GM23338 (cell line): Measurements from ENCODE around the gene PTGIS. TPM values are rescaled to one million over a fixed set of nuclear protein-coding genes. Genes with fewer than 3 reads are reported as not detected.
"Not testable (repeated sequence)": the region's sequence is repeated elsewhere in the genome, so short reads cannot be mapped to it uniquely, and the experiment has no call there.

Source experiments
- ATAC-seq: fragments of 200-7000 bp; cut with Tn5 transposase; 3 replicates; pipeline ENCODE4 v1.9.1; 2020
- DNase-seq: peaks from one replicate; pipeline ENCODE4 v3.0.0-alpha.2; 2015; ENCODE audit warnings: low spot score
- H2AFZ ChIP-seq: fragments of 200-600 bp; sonication (generic); 2 replicates; pipeline ENCODE4 v1.8.0; 2016; ENCODE audit warnings: antibody characterized with exemption, mild to moderate bottlenecking, moderate library complexity
- H3F3A ChIP-seq: fragments of 200-600 bp; sonication (generic); replicated peaks from 2 replicates; pipeline ENCODE4 v1.8.0; 2017; ENCODE audit warnings: antibody characterized with exemption, mixed run types, low read depth
- H3K27ac ChIP-seq: fragments of 200-600 bp; sonication (generic); 2 replicates; pipeline ENCODE4 v1.6.1; 2016; ENCODE audit warnings: low read depth
- H3K27me3 ChIP-seq: fragments of 200-600 bp; sonication (generic); 2 replicates; pipeline ENCODE4 v1.8.0; 2016; ENCODE audit warnings: mild to moderate bottlenecking, mixed run types, moderate library complexity; ENCODE audit not compliant: insufficient read depth
- H3K36me3 ChIP-seq: fragments of 200-600 bp; sonication (generic); 2 replicates; pipeline ENCODE4 v1.8.0; 2016; ENCODE audit warnings: mild to moderate bottlenecking; ENCODE audit not compliant: insufficient read depth
- H3K4me1 ChIP-seq: fragments of 200-600 bp; sonication (generic); 2 replicates; pipeline ENCODE4 v1.8.0; 2016; ENCODE audit warnings: mild to moderate bottlenecking, moderate library complexity; ENCODE audit not compliant: insufficient read depth
- H3K4me2 ChIP-seq: fragments of 200-600 bp; sonication (generic); 2 replicates; pipeline ENCODE4 v1.7.1; 2017; ENCODE audit warnings: mixed run types
- H3K4me3 ChIP-seq: fragments of 200-600 bp; sonication (generic); 2 replicates; pipeline ENCODE4 v1.6.1; 2016; ENCODE audit warnings: mixed run types
- H3K79me2 ChIP-seq: fragments of 200-600 bp; sonication (generic); replicated peaks from 2 replicates; pipeline ENCODE4 v1.8.0; 2017; ENCODE audit warnings: mild to moderate bottlenecking; ENCODE audit not compliant: insufficient read depth
- H3K9me2 ChIP-seq: fragments of 200-600 bp; sonication (generic); 2 replicates; pipeline ENCODE4 v1.8.0; 2017; ENCODE audit not compliant: insufficient read depth
- H4K20me1 ChIP-seq: fragments of 200-600 bp; sonication (generic); replicated peaks from 2 replicates; pipeline ENCODE4 v1.8.0; 2017; ENCODE audit warnings: mild to moderate bottlenecking; ENCODE audit not compliant: insufficient read depth
- H3K27ac Mint-ChIP-seq: 2 replicates; pipeline ENCODE4 v1.8.0; 2020; ENCODE audit warnings: inconsistent platforms, mild to moderate bottlenecking, moderate library complexity, mixed read lengths
- H3K27me3 Mint-ChIP-seq: 3 replicates; pipeline ENCODE4 v1.8.0; 2022; ENCODE audit warnings: low read depth, mild to moderate bottlenecking, moderate library complexity, mixed read lengths, inconsistent platforms; ENCODE audit not compliant: insufficient read depth, poor library complexity
- H3K36me3 Mint-ChIP-seq: 3 replicates; pipeline ENCODE4 v1.8.0; 2021; ENCODE audit warnings: low read depth, mild to moderate bottlenecking, inconsistent platforms, moderate library complexity, mixed read lengths
- H3K4me1 Mint-ChIP-seq: 3 replicates; pipeline ENCODE4 v1.8.0; 2020; ENCODE audit warnings: mild to moderate bottlenecking, inconsistent platforms, mixed read lengths
- H3K4me3 Mint-ChIP-seq: 3 replicates; pipeline ENCODE4 v1.8.0; 2021; ENCODE audit warnings: moderate library complexity, mild to moderate bottlenecking, inconsistent platforms, mixed read lengths
- H3K9me3 Mint-ChIP-seq: 3 replicates; pipeline ENCODE4 v1.8.0; 2020; ENCODE audit warnings: moderate library complexity, mild to moderate bottlenecking, inconsistent platforms, mixed read lengths
- CREB1 ChIP-seq: fragments of 250-450 bp; sonication (Bioruptor Pico); IDR thresholded peaks from 2 replicates; pipeline ENCODE4 v1.5.0; 2020; ENCODE audit warnings: low read depth, mild to moderate bottlenecking, moderate library complexity
- EZH2phosphoT487 ChIP-seq: fragments of 200-600 bp; sonication (generic); IDR thresholded peaks from one replicate; pipeline ENCODE4 v1.8.1; 2018; ENCODE audit warnings: antibody characterized with exemption; ENCODE audit not compliant: unreplicated experiment
- JUNB ChIP-seq: IDR thresholded peaks from one replicate; pipeline ENCODE4 v1.6.1; 2016; ENCODE audit warnings: antibody characterized with exemption; ENCODE audit not compliant: unreplicated experiment
- NANOG ChIP-seq: IDR thresholded peaks from 2 replicates; pipeline ENCODE4 v1.6.1; 2016; ENCODE audit warnings: antibody characterized with exemption, borderline replicate concordance
- POLR2AphosphoS5 ChIP-seq: IDR thresholded peaks from 2 replicates; pipeline ENCODE4 v1.6.1; 2016; ENCODE audit warnings: antibody characterized with exemption, low read depth
- REST ChIP-seq: IDR thresholded peaks from one replicate; pipeline ENCODE4 v1.6.1; 2018; ENCODE audit warnings: antibody characterized with exemption; ENCODE audit not compliant: unreplicated experiment
- STAT1 ChIP-seq: IDR thresholded peaks from one replicate; pipeline ENCODE4 v1.6.1; 2016; ENCODE audit warnings: antibody characterized with exemption; ENCODE audit not compliant: unreplicated experiment
- ZNF114 ChIP-seq: fragments of 250-450 bp; sonication (Bioruptor Pico); IDR thresholded peaks from 2 replicates; pipeline ENCODE4 v1.5.0; 2020; ENCODE audit warnings: mild to moderate bottlenecking, moderate library complexity
- ZNF331 ChIP-seq: fragments of 250-450 bp; sonication (Bioruptor Pico); IDR thresholded peaks from 2 replicates; pipeline ENCODE4 v1.5.0; 2020; ENCODE audit warnings: low read depth, mild to moderate bottlenecking, moderate library complexity
- ZNF462 ChIP-seq: fragments of 250-450 bp; sonication (Bioruptor Pico); IDR thresholded peaks from 2 replicates; pipeline ENCODE4 v1.5.0; 2020; ENCODE audit warnings: mild to moderate bottlenecking, moderate library complexity
- polyA plus RNA-seq: library from polyadenylated mRNA; unstranded; fragments of >200 nt; fragmentation: Nextera tagmentation; extraction: Ambion mirVana; gene quantifications from 2 replicates; pipeline ENCODE4 v1.2.1, GENCODE V29; 2016
- total RNA-seq: library from RNA; depleted of rRNA; stranded (reverse); fragments of >200 nt; shearing (Covaris generic); gene quantifications from 2 replicates; pipeline ENCODE4 v1.2.3, GENCODE V29; 2014
- TF ChIP-seq, protein P1 (sequence below): IDR thresholded peaks from 2 replicates; pipeline ENCODE4 v1.6.1; 2016; ENCODE audit warnings: antibody characterized with exemption

PTGIS gene
- total and polyA plus RNA-seq, 2 experiments from 2014 or later = 6.6 to 28.7 TPM

DNA sequence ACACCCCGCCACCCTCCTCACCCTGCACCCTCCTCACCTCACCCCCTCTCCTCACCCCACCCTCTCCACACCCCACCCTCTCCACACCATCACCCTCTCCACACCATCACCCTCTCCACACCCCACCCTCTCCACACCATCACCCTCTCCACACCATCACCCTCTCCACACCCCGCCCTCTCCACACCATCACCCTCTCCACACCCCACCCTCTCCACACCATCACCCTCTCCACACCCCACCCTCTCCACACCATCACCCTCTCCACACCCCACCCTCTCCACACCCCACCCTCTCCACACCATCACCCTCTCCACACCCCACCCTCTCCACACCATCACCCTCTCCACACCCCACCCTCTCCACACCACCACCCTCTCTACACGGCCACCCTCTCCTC is 49.5 kb upstream of the PTGIS start:
- not testable (repeated sequence) for H3K36me3 ChIP-seq, H3K4me3 ChIP-seq, H3K79me2 ChIP-seq, H3F3A ChIP-seq, DNase-seq, H3K4me1 ChIP-seq, H3K9me2 ChIP-seq, ATAC-seq, H3K36me3 Mint-ChIP-seq, H3K4me1 Mint-ChIP-seq, H3K9me3 Mint-ChIP-seq, H4K20me1 ChIP-seq, H3K27ac ChIP-seq, H2AFZ ChIP-seq, H3K27ac Mint-ChIP-seq, H3K4me2 ChIP-seq, H3K4me3 Mint-ChIP-seq, H3K27me3 ChIP-seq, H3K27me3 Mint-ChIP-seq

DNA sequence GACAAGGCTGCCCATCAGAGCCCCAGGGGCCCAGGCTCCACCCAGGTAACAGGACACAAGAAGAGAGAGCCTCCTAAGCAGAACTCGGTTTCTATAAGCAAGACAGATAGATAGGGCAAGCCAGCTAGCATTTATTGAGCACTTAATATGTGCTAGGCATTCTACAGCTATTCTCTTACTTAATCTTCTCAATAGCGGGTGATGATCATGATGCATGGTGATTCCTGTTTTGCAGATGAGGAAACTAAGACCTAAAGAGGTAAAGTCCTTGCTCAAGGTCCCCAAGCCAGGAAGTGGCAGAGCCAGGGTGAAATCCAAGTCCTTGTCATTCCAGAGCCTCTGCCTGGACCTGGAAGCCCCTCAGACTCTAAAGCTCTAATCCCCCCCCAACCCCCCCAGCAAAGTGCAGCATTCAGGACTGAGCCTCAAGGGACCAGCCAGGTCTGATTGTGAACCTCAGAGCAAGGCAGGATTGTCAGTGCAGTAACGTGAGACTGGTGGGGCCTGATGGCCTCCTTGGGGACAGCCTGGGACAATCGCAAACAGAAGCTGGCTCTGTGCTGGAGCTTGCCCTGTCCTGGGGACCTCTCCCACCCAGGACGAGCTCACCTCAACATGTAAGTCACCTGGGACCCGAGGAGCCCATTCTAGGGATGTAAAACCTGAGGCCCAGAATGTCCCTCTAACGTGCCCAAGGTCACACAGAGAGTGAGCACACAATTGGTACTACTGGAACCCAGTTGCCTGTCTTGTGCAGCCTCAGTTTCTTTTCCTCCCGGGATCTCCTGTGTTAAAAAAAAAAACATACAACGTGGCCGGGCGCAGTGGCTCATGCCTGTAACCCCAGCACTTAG is 48.4 kb upstream of the PTGIS start:
- Mint-ChIP-seq H3K36me3 (no peaks in the 10 kb centered on the region), H3K9me3 (peaks cover 4% of the 10 kb centered on the region; the same call in 1 of the 3 replicates)
- no peak for ATAC-seq
- no peak for TF ChIP-seq EZH2phosphoT487
- TF ChIP-seq ZNF114 = no peak
- no peak for TF ChIP-seq ZNF462
- TF ChIP-seq ZNF331 = no peak
- TF ChIP-seq, protein P1, sequence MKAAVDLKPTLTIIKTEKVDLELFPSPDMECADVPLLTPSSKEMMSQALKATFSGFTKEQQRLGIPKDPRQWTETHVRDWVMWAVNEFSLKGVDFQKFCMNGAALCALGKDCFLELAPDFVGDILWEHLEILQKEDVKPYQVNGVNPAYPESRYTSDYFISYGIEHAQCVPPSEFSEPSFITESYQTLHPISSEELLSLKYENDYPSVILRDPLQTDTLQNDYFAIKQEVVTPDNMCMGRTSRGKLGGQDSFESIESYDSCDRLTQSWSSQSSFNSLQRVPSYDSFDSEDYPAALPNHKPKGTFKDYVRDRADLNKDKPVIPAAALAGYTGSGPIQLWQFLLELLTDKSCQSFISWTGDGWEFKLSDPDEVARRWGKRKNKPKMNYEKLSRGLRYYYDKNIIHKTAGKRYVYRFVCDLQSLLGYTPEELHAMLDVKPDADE = no peak
- TF ChIP-seq JUNB = no peak
- TF ChIP-seq STAT1 = no peak
- no peak for TF ChIP-seq POLR2AphosphoS5
- no peak for TF ChIP-seq REST
- no peak for TF ChIP-seq CREB1 (CRISPR knock-in tag)
- TF ChIP-seq NANOG = no peak

More for the DNA sequence above, 48.4 kb upstream of the PTGIS start:
- Histone ChIP-seq H3K4me3 (no peak overlapping the region), H3F3A (no peaks in the 10 kb centered on the region), H3K9me2 (peaks cover 10% of the 10 kb centered on the region), H3K4me2 (no peak overlapping the region), H4K20me1 (no peaks in the 10 kb centered on the region), H3K36me3 (no peaks in the 10 kb centered on the region), H2AFZ (no peak overlapping the region), H3K27ac (no peak overlapping the region), H3K4me1 (no peaks in the 10 kb centered on the region), H3K27me3 (no peaks in the 10 kb centered on the region), H3K79me2 (no peaks in the 10 kb centered on the region)
- peaks cover 9% of the 10 kb centered on the region for H3K27me3 Mint-ChIP-seq
- H3K27ac Mint-ChIP-seq = no peak overlapping the region
- DNase-seq = no peak
- no peaks in the 10 kb centered on the region for H3K4me1 Mint-ChIP-seq
- no peak overlapping the region for H3K4me3 Mint-ChIP-seq
